ENCODE results near the gene VSIG10. TPM values are rescaled to one million over a fixed set of nuclear protein-coding genes. Genes with fewer than 3 reads are reported as not detected.

The VSIG10 gene
- total and polyA plus RNA-seq, 2 of the 4 experiments (the other 2 are of a cell fraction) = 5.9 to 10.0 TPM

DNA sequence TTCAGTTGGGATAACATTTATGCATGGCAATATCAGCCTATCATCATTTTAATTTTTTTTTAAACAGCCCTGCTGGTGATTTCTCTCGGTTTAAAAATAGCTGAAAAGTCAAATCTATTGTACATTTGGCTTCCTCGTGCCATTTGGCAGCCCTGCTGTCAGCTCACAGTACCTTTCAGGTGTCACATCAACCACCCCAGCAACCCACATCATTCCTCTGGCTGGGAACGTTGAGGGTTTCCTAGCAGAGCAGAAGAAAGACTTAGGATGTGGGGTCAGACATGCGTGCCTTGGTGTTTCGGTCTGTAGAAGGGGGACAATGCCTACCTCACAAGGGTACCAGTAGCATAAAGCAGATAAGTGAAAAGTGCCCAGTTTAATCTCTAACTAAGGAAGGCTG lies 47.9 kb upstream of the VSIG10 start:
- ATAC-seq (ENCODE audit: low read depth) = no peak
- ChIA-PET POLR2A (ENCODE audit: unreplicated experiment) (interaction anchor here (0.6 kb wide), 1 partner anchor 213 kb away, joined by 3 read pairs; no protein-coding TSS in a partner anchor), CTCF (no interaction called here)
- no peak for DNase-seq
- no peak overlapping the region for H2BK5ac ChIP-seq (ENCODE audit: low read depth, low read length, poor library complexity, severe bottlenecking)
- H2AK9ac ChIP-seq (replicated peaks; ENCODE audit: low read depth, low read length, poor library complexity) = no peak overlapping the region
- no peak overlapping the region for H3K4ac ChIP-seq (ENCODE audit: low read depth, low read length)
- no peaks in the 10 kb centered on the region; the same call in 1 of the 2 replicates for H3K9me1 ChIP-seq (ENCODE audit: insufficient read depth, low read length)
- no peak overlapping the region for H2AFZ ChIP-seq (replicated peaks; ENCODE audit: low read length, poor library complexity)
- no peak overlapping the region for H3K4me2 ChIP-seq (ENCODE audit: low read depth, low read length)
- H3K9ac ChIP-seq (ENCODE audit: low read depth, low read length) = no peak overlapping the region
- WGBS, 2 experiments (ENCODE audit: extremely low coverage in 2 of 2, insufficient read length in 1 of 2) = no CpG with 5 or more reads among the region's 5 CpGs
- H2BK120ac ChIP-seq (ENCODE audit: low read depth, low read length) = no peak overlapping the region
- peaks cover 42% of the 10 kb centered on the region for H3K36me3 ChIP-seq (ENCODE audit: control insufficient read depth, insufficient read depth, low read length)
- intact Hi-C loops (cut with micrococcal nuclease) (no loop called here), dilution Hi-C loops (cut with HindIII; ENCODE audit: low sequenced_read_pairs, unreplicated experiment) (no loop called here), in situ Hi-C loops (cut with MboI; ENCODE audit: low sequenced_read_pairs) (no loop called here)
- no peak overlapping the region for H2AK5ac ChIP-seq (ENCODE audit: low read depth, low read length)
- no peaks in the 10 kb centered on the region; the same call in 1 of the 2 replicates for H4K20me1 ChIP-seq (ENCODE audit: insufficient read depth, low read length)
- H2BK20ac ChIP-seq (ENCODE audit: low read depth, low read length) = no peak overlapping the region
- H4K8ac ChIP-seq (ENCODE audit: low read depth in 2 of 2, low read length in 2 of 2) = no peak overlapping the region
- no peak overlapping the region for H2BK15ac ChIP-seq (ENCODE audit: low read depth, low read length)
- H4K91ac ChIP-seq (ENCODE audit: insufficient read depth, low read depth, low read length) = no peak overlapping the region
- H3K4me3 ChIP-seq (ENCODE audit: insufficient read depth, low read depth, low read length) = no peak overlapping the region
- no peaks in the 10 kb centered on the region for H3K9me3 ChIP-seq (ENCODE audit: control insufficient read depth, insufficient read depth, low read length)
- no peaks in the 10 kb centered on the region for H3K27me3 ChIP-seq (ENCODE audit: control insufficient read depth, insufficient read depth, low read length)
- peaks cover 0 to 3% of the 10 kb centered on the region in 2 experiments; a peak in 1 of 4 replicates for H3K79me1 ChIP-seq (ENCODE audit: low read depth in 1 of 2, low read length in 2 of 2)
- H3K4me1 ChIP-seq (ENCODE audit: control insufficient read depth, insufficient read depth, low read length) = no peaks in the 10 kb centered on the region
- no peak overlapping the region for H3K23ac ChIP-seq (ENCODE audit: low read depth, low read length)
- no peak overlapping the region for H3K14ac ChIP-seq (replicated peaks; ENCODE audit: low read depth, low read length)
- H3K56ac ChIP-seq (ENCODE audit: extremely low read depth, insufficient read depth, low read length) = no peak overlapping the region
- no peak overlapping the region for H3K18ac ChIP-seq (ENCODE audit: low read depth, low read length)
- no peak overlapping the region for H3K27ac ChIP-seq (ENCODE audit: insufficient read depth, low read length)
- H4K5ac ChIP-seq (ENCODE audit: low read depth, low read length) = no peak overlapping the region
- no peak for TF ChIP-seq CHD1 (IDR thresholded peaks at IDR 0.05; ENCODE audit: low read depth, low read length)
- TF ChIP-seq SMC3 (IDR thresholded peaks at IDR 0.05; ENCODE audit: low read depth, low read length) = no peak
- TF ChIP-seq MAZ (IDR thresholded peaks at IDR 0.05; ENCODE audit: borderline replicate concordance, low read depth, low read length) = no peak
- BruUV-seq (replicated peaks) = no TSS peak

Data from IMR-90 (cell line).